ENCODE results near the gene HRH3. TPM values are rescaled to one million over a fixed set of nuclear protein-coding genes. Genes with fewer than 3 reads are reported as not detected.

HRH3 gene
- total RNA-seq, 4 donors from 2014 or later = not detected

GRCh38 chr20:62171245-62171644 lies 48.8 kb downstream of the HRH3 start:
- H3K4me1 ChIP-seq = peaks cover 0 to 2% (median 0%) of the 10 kb centered on the region in 4 donors
- intact Hi-C loops (cut with DNase I) = no loop called here
- H3K36me3 ChIP-seq = peaks cover 3 to 81% (median 69%) of the 10 kb centered on the region in 4 donors
- no peak for DNase-seq (ENCODE audit: extremely low spot score)
- H3K27me3 ChIP-seq = no peaks in the 10 kb centered on the region
- 81% methylated on average over 8 of the region's 8 CpGs for WGBS
- no peaks in the 10 kb centered on the region for H3K9me3 ChIP-seq
- no peak overlapping the region for H3K27ac ChIP-seq (replicated peaks in 1 of 4)
- no peak for TF ChIP-seq EP300 (IDR thresholded peaks at IDR 0.05)
- TF ChIP-seq POLR2A (IDR thresholded peaks at IDR 0.05; ENCODE audit: low read depth) = no peak
- no peak for TF ChIP-seq POLR2AphosphoS5 (IDR thresholded peaks at IDR 0.05)
- TF ChIP-seq CTCF (IDR thresholded peaks at IDR 0.05) = no peak
- no peak overlapping the region for H3K4me3 ChIP-seq

- peaks cover 6 to 81% (median 71%) of the 10 kb centered on the region in 4 donors for H3K36me3 ChIP-seq
These were observed 49.5 kb downstream of the HRH3 start for GRCh38 chr20:62170536-62170935.

GRCh38 chr20:62168890-62169435 lies 51.1 kb downstream of the HRH3 start:
- intact Hi-C loops (cut with DNase I) = no loop called here
- Histone ChIP-seq H3K9me3 (no peaks in the 10 kb centered on the region), H3K4me3 (no peak overlapping the region), H3K36me3 (peaks cover 20 to 81% (median 71%) of the 10 kb centered on the region in 4 donors), H3K27ac (replicated peaks in 1 of 4) (no peak overlapping the region), H3K4me1 (peaks cover 0 to 2% (median 0%) of the 10 kb centered on the region in 4 donors), H3K27me3 (no peaks in the 10 kb centered on the region)
- TF ChIP-seq POLR2AphosphoS5 (IDR thresholded peaks at IDR 0.05) (no peak), POLR2A (IDR thresholded peaks at IDR 0.05; ENCODE audit: low read depth) (no peak), EP300 (IDR thresholded peaks at IDR 0.05) (no peak), CTCF (IDR thresholded peaks at IDR 0.05) (no peak)
- no peak for DNase-seq (ENCODE audit: extremely low spot score)
- WGBS = 97% methylated on average over 18 of the region's 23 CpGs

More at GRCh38 chr20:62170536-62170935, 49.5 kb downstream of the HRH3 start:
- Histone ChIP-seq H3K27me3 (no peaks in the 10 kb centered on the region), H3K27ac (replicated peaks in 1 of 4) (no peak overlapping the region), H3K4me1 (peaks cover 0 to 2% (median 0%) of the 10 kb centered on the region in 4 donors), H3K4me3 (no peak overlapping the region), H3K9me3 (no peaks in the 10 kb centered on the region)
- no peak for TF ChIP-seq CTCF (IDR thresholded peaks at IDR 0.05)
- no peak for TF ChIP-seq EP300 (IDR thresholded peaks at IDR 0.05)
- TF ChIP-seq POLR2AphosphoS5 (IDR thresholded peaks at IDR 0.05) = no peak
- TF ChIP-seq POLR2A (IDR thresholded peaks at IDR 0.05; ENCODE audit: low read depth) = no peak
- intact Hi-C loops (cut with DNase I) = no loop called here
- WGBS = 85% methylated on average over 9 of the region's 9 CpGs
- DNase-seq (ENCODE audit: extremely low spot score) = no peak

- intact Hi-C loops (cut with DNase I) = no loop called here
- H3K27me3 ChIP-seq = no peaks in the 10 kb centered on the region
- no peak overlapping the region for H3K4me3 ChIP-seq
- H3K36me3 ChIP-seq = peaks cover 29 to 81% (median 71%) of the 10 kb centered on the region in 4 donors
- H3K4me1 ChIP-seq = peaks cover 0 to 2% (median 0%) of the 10 kb centered on the region in 4 donors
- no peak overlapping the region for H3K27ac ChIP-seq (replicated peaks in 1 of 4)
- DNase-seq (ENCODE audit: extremely low spot score) = no peak
- WGBS = 90% methylated on average over 4 of the region's 4 CpGs
- no peaks in the 10 kb centered on the region for H3K9me3 ChIP-seq
- TF ChIP-seq CTCF (IDR thresholded peaks at IDR 0.05) (no peak), EP300 (IDR thresholded peaks at IDR 0.05) (no peak), POLR2AphosphoS5 (IDR thresholded peaks at IDR 0.05) (no peak), POLR2A (IDR thresholded peaks at IDR 0.05; ENCODE audit: low read depth) (no peak)
These were observed 52.0 kb downstream of the HRH3 start for GRCh38 chr20:62168061-62168460.

GRCh38 chr20:62167474-62167873 lies 52.6 kb downstream of the HRH3 start:
- H3K27me3 ChIP-seq = no peaks in the 10 kb centered on the region
- H3K27ac ChIP-seq (replicated peaks in 1 of 4) = no peak overlapping the region
- DNase-seq (ENCODE audit: extremely low spot score) = no peak
- WGBS = 78% methylated on average over 5 of the region's 6 CpGs
- H3K36me3 ChIP-seq = peaks cover 32 to 81% (median 71%) of the 10 kb centered on the region in 4 donors
- intact Hi-C loops (cut with DNase I) = no loop called here
- TF ChIP-seq POLR2AphosphoS5 (IDR thresholded peaks at IDR 0.05) (no peak), POLR2A (IDR thresholded peaks at IDR 0.05; ENCODE audit: low read depth) (no peak), EP300 (IDR thresholded peaks at IDR 0.05) (no peak), CTCF (IDR thresholded peaks at IDR 0.05) (no peak)
- no peak overlapping the region for H3K4me3 ChIP-seq
- H3K4me1 ChIP-seq = peaks cover 0 to 2% (median 0%) of the 10 kb centered on the region in 4 donors
- H3K9me3 ChIP-seq = no peaks in the 10 kb centered on the region
